ENCODE measurements around the gene ADH4.

Gene ADH4

GRCh38 chr4:99076292-99076976, 67.7 kb downstream of the ADH4 start:
- ChIA-PET CTCF (no interaction called here), POLR2A (no interaction called here)
- no peak for DNase-seq (ENCODE audit: extremely low spot score)
- no peak for TF ChIP-seq ELF4 (IDR thresholded peaks at IDR 0.05)
- no peak for TF ChIP-seq CTBP1 (IDR thresholded peaks at IDR 0.05; ENCODE audit: borderline replicate concordance)
- no peak for TF ChIP-seq ARNT (IDR thresholded peaks at IDR 0.05)
- no peak for TF ChIP-seq NFRKB (IDR thresholded peaks at IDR 0.05)
- TF ChIP-seq FOXM1 (IDR thresholded peaks at IDR 0.05; ENCODE audit: borderline replicate concordance), result no peak
- no peak for TF ChIP-seq ZNF384 (IDR thresholded peaks at IDR 0.05)
- TF ChIP-seq PKNOX1 (IDR thresholded peaks at IDR 0.05), result no peak
- TF ChIP-seq FOXA1 (IDR thresholded peaks at IDR 0.05), result no peak
- no peak for TF ChIP-seq HDGF (IDR thresholded peaks at IDR 0.05; ENCODE audit: borderline replicate concordance)
- no peak for TF ChIP-seq L3MBTL2 (conservative IDR thresholded peaks at IDR 0.05)
- no peak for TF ChIP-seq FOXK2 (IDR thresholded peaks at IDR 0.05)
- TF ChIP-seq TARDBP (IDR thresholded peaks at IDR 0.05), result no peak
- no peak for TF ChIP-seq SUZ12 (IDR thresholded peaks at IDR 0.05)
- TF ChIP-seq BHLHE40 (IDR thresholded peaks at IDR 0.05; ENCODE audit: borderline replicate concordance), result no peak
- no peak for TF ChIP-seq SP1 (IDR thresholded peaks at IDR 0.05)

DNA sequence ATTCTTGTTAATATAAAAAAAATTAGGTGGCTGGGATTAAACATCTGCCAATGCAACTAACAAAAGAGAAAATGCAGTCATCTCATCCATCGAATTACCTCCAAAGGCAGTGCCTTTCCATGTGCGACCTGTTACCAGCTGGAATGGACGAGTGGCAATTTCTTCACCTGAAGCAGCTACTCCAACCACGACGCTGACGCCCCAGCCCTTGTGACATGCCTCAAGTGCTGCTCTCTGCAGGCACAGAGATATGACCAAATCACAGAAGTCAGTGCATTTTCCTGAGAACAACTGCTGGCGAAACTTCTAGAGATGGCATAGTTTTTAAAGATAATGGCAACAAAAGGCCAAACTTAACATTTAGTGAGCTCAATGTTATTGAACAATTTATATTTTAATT, 69.3 kb downstream of the ADH4 start:
- ChIA-PET POLR2A (no interaction called here), CTCF (no interaction called here)
- TF ChIP-seq SUZ12 (IDR thresholded peaks at IDR 0.05) (no peak), ELF4 (IDR thresholded peaks at IDR 0.05) (no peak), L3MBTL2 (conservative IDR thresholded peaks at IDR 0.05) (no peak), FOXA1 (IDR thresholded peaks at IDR 0.05) (no peak), CTBP1 (IDR thresholded peaks at IDR 0.05; ENCODE audit: borderline replicate concordance) (no peak), BHLHE40 (IDR thresholded peaks at IDR 0.05; ENCODE audit: borderline replicate concordance) (no peak), TARDBP (IDR thresholded peaks at IDR 0.05) (no peak)

More for the DNA sequence above, 69.3 kb downstream of the ADH4 start:
- no peak for DNase-seq (ENCODE audit: extremely low spot score)

Measured in HEK293T (cell line).